ENCODE measurements around the gene ZBTB38. TPM values are rescaled to one million over a fixed set of nuclear protein-coding genes. Genes with fewer than 3 reads are reported as not detected.

Gene ZBTB38
- total RNA-seq, 1 donor: 326 TPM

DNA sequence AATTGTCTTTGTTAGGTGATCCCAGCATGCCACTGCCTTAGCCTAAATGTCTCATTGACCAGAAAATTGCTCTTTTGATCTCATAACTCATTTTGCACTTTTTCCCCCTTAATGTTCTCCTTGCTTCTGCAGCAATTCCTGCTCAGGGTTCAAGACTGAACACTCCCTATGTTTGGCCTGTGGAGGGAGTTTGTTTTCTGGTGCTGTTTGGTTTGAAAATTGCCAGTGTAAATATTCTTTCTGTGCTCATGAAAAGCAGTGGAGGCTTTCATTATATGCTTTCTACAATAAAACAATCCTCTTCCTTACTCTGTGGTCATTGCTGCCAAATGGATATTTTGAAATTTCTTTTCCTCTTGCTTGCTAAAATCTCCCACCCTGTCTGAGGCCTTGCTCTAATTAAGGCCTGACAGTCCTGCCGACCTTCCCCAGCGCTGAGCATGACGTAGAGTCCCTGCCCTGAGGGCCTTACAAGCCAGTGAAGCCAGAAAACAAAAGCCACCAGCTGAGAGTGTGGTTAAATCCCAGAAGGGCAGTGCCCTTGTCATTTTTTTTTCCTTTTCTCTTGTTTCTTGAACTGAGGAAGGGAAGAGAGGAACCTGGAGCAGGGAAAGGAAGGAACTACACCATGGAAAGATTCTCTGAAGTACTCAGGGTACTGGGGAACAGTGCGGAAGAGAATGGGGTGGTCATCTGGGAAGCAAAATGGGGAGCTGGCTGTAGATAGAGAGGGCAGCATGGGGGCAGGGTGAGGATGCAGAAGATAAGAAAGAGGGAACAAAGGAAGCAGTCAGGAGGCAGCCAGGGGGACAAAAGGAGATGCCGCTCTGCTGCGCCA, 24.8 kb downstream of the ZBTB38 start:
- DNase-seq (ENCODE audit: low read depth): peak; percentile 84
- H3K4me3 ChIP-seq (ENCODE audit: low read depth, low read length): no peak overlapping the region
- TF ChIP-seq, protein P1, sequence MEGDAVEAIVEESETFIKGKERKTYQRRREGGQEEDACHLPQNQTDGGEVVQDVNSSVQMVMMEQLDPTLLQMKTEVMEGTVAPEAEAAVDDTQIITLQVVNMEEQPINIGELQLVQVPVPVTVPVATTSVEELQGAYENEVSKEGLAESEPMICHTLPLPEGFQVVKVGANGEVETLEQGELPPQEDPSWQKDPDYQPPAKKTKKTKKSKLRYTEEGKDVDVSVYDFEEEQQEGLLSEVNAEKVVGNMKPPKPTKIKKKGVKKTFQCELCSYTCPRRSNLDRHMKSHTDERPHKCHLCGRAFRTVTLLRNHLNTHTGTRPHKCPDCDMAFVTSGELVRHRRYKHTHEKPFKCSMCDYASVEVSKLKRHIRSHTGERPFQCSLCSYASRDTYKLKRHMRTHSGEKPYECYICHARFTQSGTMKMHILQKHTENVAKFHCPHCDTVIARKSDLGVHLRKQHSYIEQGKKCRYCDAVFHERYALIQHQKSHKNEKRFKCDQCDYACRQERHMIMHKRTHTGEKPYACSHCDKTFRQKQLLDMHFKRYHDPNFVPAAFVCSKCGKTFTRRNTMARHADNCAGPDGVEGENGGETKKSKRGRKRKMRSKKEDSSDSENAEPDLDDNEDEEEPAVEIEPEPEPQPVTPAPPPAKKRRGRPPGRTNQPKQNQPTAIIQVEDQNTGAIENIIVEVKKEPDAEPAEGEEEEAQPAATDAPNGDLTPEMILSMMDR (IDR thresholded peaks at IDR 0.05; ENCODE audit: insufficient read depth, low read depth, low read length): no peak

DNA sequence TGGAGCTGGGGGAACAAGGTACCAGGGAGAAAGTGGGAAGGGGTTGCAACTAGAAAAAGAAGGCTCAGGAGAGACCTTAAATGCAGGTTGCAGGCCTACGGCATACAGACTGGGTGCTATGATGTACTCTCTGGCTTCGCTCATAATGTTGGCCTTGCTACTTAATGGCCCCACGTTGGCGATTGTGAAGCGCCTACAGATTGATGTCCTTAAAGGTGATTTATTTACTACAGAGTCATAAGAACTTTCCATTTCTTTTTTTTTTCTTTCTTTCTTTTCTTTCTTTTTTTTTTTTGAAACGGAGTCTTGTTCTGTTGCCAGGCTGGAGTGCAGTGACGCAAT, 25.4 kb downstream of the ZBTB38 start:
- H3K4me3 ChIP-seq (ENCODE audit: low read depth, low read length): no peak overlapping the region
- DNase-seq (ENCODE audit: low read depth): no peak
- TF ChIP-seq, protein P1 (IDR thresholded peaks at IDR 0.05; ENCODE audit: insufficient read depth, low read depth, low read length): no peak

DNA sequence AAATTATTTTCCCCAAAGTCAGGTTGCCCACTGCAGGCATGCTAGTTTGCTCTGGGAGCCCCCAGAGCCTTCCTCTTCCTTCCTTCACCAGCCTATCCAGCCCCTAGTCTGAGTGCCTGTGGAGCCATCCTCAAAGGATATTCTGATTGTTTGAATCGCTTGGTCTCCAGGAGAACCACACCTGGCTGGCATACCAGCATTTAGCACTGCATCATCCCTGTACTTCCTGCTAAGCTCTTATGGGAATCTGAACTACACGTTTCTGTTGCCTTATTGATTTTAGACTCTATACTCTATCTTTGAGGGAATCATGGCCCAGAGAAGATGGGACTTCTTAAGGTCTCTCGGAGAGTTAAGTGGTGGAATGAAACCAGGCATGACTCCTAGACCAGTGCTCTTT, 26.3 kb downstream of the ZBTB38 start:
- DNase-seq (ENCODE audit: low read depth): no peak
- TF ChIP-seq, protein P1 (IDR thresholded peaks at IDR 0.05; ENCODE audit: insufficient read depth, low read depth, low read length): no peak
- no peak overlapping the region for H3K4me3 ChIP-seq (ENCODE audit: low read depth, low read length)

DNA sequence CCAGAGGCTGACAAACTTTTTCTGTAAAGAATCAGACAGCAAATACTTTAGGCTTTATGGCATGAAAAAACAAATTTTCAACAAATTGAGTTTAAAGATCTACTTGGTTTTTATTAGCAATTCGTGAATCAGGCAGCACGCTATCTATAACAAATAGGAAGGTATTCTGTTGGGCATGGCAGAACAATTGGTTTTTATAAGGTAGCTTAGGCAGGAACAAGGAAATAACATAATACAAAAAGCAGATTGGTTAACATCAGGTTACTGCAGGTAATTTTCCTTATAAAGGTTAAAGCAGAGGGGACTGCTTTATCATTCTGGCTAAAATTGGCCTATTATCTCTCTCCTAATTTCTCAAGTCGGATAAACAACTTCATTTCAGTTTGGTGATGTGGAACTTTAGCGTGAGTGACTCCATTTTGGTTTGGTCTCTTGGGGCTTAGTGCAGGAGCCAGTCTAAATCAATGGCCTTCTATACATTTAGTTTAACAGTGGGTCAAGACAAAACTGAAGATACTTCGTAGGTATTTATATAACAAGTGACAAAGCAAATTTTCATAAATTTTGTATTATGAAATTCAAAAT, 26.8 kb downstream of the ZBTB38 start:
- H3K4me3 ChIP-seq (ENCODE audit: low read depth, low read length): no peak overlapping the region
- TF ChIP-seq, protein P1 (IDR thresholded peaks at IDR 0.05; ENCODE audit: insufficient read depth, low read depth, low read length): no peak
- no peak for DNase-seq (ENCODE audit: low read depth)

DNA sequence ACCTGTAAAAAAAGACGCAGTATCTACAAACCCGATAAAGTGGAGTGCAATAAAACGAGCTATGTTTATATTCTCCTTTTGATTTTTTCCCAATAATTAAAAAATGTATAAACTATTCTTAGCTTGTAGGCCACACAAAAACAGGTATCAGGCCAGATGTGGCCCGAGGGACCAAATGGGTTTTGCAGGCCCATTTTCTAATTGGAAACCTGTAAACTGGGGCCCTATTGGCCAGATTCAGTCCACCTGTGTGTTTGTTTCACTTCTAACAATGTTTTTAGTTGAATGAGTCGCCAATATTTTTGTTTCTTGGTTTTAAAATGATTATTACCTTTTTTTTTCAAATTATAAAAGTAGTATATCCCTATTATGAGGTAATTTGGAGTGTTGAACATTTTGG, 29.7 kb downstream of the ZBTB38 start:
- TF ChIP-seq, protein P1 (IDR thresholded peaks at IDR 0.05; ENCODE audit: insufficient read depth, low read depth, low read length): no peak
- DNase-seq (ENCODE audit: low read depth): no peak
- H3K4me3 ChIP-seq (ENCODE audit: low read depth, low read length): no peak overlapping the region

DNA sequence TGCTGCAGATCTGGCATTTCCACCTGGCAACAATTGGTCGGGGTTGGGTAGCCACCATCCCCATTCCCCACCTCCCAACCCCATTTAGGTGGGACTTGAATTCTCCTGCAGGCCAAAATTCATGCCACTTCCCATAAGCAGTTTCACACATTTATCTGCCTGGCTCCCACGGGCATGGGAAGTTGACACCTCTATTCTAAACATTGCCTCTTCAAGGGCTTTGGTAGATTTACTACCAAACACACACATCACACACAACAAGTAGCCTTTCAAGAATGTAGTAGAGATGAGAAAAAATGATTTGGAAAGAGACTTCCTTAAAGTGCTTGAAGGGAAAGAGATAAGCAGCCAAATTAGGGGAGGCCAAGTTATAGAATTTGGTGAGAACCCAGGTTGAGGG, 30.9 kb downstream of the ZBTB38 start:
- no peak overlapping the region for H3K4me3 ChIP-seq (ENCODE audit: low read depth, low read length)
- TF ChIP-seq, protein P1 (IDR thresholded peaks at IDR 0.05; ENCODE audit: insufficient read depth, low read depth, low read length): no peak
- peak; percentile 82 for DNase-seq (ENCODE audit: low read depth)

All from fibroblast of villous mesenchyme (primary cell).